GM13977 (cell line): Measurements from ENCODE around the gene CCDC13.
"Not testable (repeated sequence)": the region's sequence is repeated elsewhere in the genome, so short reads cannot be mapped to it uniquely, and the experiment has no call there.

ENCODE experiments used
- DNase-seq: peaks from one replicate; pipeline ENCODE4 v3.0.0; 2012; ENCODE audit warnings: low spot score
- CTCF ChIP-seq: IDR thresholded peaks from 2 replicates; pipeline ENCODE4 v1.5.1; 2012; ENCODE audit warnings: mild to moderate bottlenecking, control low read depth; ENCODE audit not compliant: insufficient read depth; ENCODE audit errors: extremely low read depth, missing control alignments
- in situ Hi-C: fragments of 300-500 bp; cut with MboI; formaldehyde crosslinking; loops from one replicate; pipeline ENCODE4 v1.12.0; 2022; ENCODE audit warnings: low sequenced_read_pairs, low pct_unique_long_range_greater_than_20kb, mixed read lengths, inconsistent platforms; ENCODE audit not compliant: unreplicated experiment

CCDC13 gene

GRCh38 chr3:42814246-42814645 is 41.2 kb upstream of the CCDC13 start:
- TF ChIP-seq CTCF: no peak
- in situ Hi-C loops: no loop called here
- no peak for DNase-seq

- in situ Hi-C loops, DNase-seq: not testable (repeated sequence)
These were observed 38.2 kb upstream of the CCDC13 start for GRCh38 chr3:42811118-42811883.

- DNase-seq, in situ Hi-C loops: not testable (repeated sequence)
These were observed 37.7 kb upstream of the CCDC13 start for GRCh38 chr3:42810706-42811105.

- no peak for TF ChIP-seq CTCF
- DNase-seq: no peak
- in situ Hi-C loops: no loop called here
These were observed 36.1 kb upstream of the CCDC13 start, which contains the start of gene ACKR2 for GRCh38 chr3:42809202-42809601. TSS of gene ACKR2 (plus strand) at chr3:42809445. CDS start at chr3:42864503, 55,058 bp downstream.

- DNase-seq: no peak
- TF ChIP-seq CTCF: no peak
- in situ Hi-C loops: no loop called here
These were observed 34.9 kb upstream of the CCDC13 start for GRCh38 chr3:42807929-42808328.

- no peak for TF ChIP-seq CTCF
- DNase-seq: no peak
- in situ Hi-C loops: no loop called here
These were observed 32.2 kb upstream of the CCDC13 start for GRCh38 chr3:42805141-42805821.

- DNase-seq: no peak
- no peak for TF ChIP-seq CTCF
- in situ Hi-C loops: no loop called here
These were observed 31.7 kb upstream of the CCDC13 start for GRCh38 chr3:42804831-42805132.
